Measurements from ENCODE around the gene HEATR1. TPM values are rescaled to one million over a fixed set of nuclear protein-coding genes. Genes with fewer than 3 reads are reported as not detected.

Gene HEATR1
- total RNA-seq, 1 experiment from 2014 or later = 43.0 TPM

DNA sequence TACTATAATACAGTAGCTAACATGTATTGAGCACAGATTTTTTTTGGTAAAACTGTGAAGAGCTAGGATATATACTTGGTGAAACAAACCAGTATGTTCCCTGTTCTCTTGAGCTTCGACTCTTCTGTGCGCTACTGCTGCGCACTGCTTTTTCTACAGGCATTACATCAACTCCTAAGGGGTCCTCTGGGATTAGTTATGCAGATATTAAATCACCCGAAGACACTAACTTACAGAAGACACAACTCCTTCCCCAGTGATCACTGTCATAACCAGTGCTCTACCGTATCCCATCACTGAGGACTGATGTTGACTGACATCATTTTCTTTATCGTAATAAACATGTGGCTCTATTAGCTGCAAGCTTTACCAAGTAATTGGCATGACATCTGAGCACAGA, 55.9 kb downstream of the HEATR1 start:
- ChIA-PET CTCF (interaction anchor here (0.6 kb wide), 1 partner anchor 267 kb away, joined by 3 read pairs; no protein-coding TSS in a partner anchor), POLR2A (ENCODE audit: unreplicated experiment) (no interaction called here)
- no peaks in the 10 kb centered on the region for H3K9me3 ChIP-seq (ENCODE audit: insufficient read depth, low read depth)
- H3K27ac ChIP-seq = no peak overlapping the region
- H3K4me3 ChIP-seq = no peak overlapping the region
- H2AFZ ChIP-seq = no peak overlapping the region
- H3K4me2 ChIP-seq = no peak overlapping the region
- no peaks in the 10 kb centered on the region for H3K9me2 ChIP-seq (ENCODE audit: insufficient read depth)
- no peak for TF ChIP-seq EZH2 (IDR thresholded peaks at IDR 0.05; ENCODE audit: low read depth)
- no peak for TF ChIP-seq CTCF (conservative IDR thresholded peaks at IDR 0.05)
- peaks cover 17% of the 10 kb centered on the region; the same call in 1 of the 2 replicates for H4K20me1 ChIP-seq (ENCODE audit: insufficient read depth)
- H3K4me1 ChIP-seq (replicated peaks; ENCODE audit: insufficient read depth) = no peaks in the 10 kb centered on the region
- H3K36me3 ChIP-seq (ENCODE audit: low read depth) = peaks cover 55% of the 10 kb centered on the region
- no peak for DNase-seq
- BruUV-seq (replicated peaks) = no TSS peak
- H3F3A ChIP-seq (ENCODE audit: insufficient read depth, low read depth) = peaks cover 53% of the 10 kb centered on the region
- H3K27me3 ChIP-seq (ENCODE audit: insufficient read depth, low read depth) = no peaks in the 10 kb centered on the region
- intact Hi-C loops (cut with micrococcal nuclease; ENCODE audit: unreplicated experiment) = loop anchor here (5.0 kb wide), 1 partner anchor 39 kb away; no protein-coding TSS in a partner anchor
- no peaks in the 10 kb centered on the region for H3K79me2 ChIP-seq (ENCODE audit: low read depth)

GRCh38 chr1:236545621-236546169, 58.6 kb downstream of the HEATR1 start:
- H3K79me2 ChIP-seq (ENCODE audit: low read depth) = no peaks in the 10 kb centered on the region
- H3K27me3 ChIP-seq (ENCODE audit: insufficient read depth, low read depth) = no peaks in the 10 kb centered on the region
- DNase-seq = no peak
- no peak overlapping the region for H2AFZ ChIP-seq
- H3K36me3 ChIP-seq (ENCODE audit: low read depth) = peaks cover 59% of the 10 kb centered on the region
- peaks cover 37% of the 10 kb centered on the region; the same call in 1 of the 2 replicates for H3F3A ChIP-seq (ENCODE audit: insufficient read depth, low read depth)
- intact Hi-C loops (cut with micrococcal nuclease; ENCODE audit: unreplicated experiment) = loop anchor here (5.0 kb wide), 1 partner anchor 42 kb away; no protein-coding TSS in a partner anchor
- H3K9me3 ChIP-seq (ENCODE audit: insufficient read depth, low read depth) = no peaks in the 10 kb centered on the region
- POLR2A ChIA-PET (ENCODE audit: unreplicated experiment) = no interaction called here
- H4K20me1 ChIP-seq (ENCODE audit: insufficient read depth) = peaks cover 9% of the 10 kb centered on the region; the same call in 1 of the 2 replicates
- H3K4me2 ChIP-seq = no peak overlapping the region
- no peak overlapping the region for H3K4me3 ChIP-seq
- H3K4me1 ChIP-seq (replicated peaks; ENCODE audit: insufficient read depth) = no peaks in the 10 kb centered on the region
- TF ChIP-seq CTCF (conservative IDR thresholded peaks at IDR 0.05) (no peak), EZH2 (IDR thresholded peaks at IDR 0.05; ENCODE audit: low read depth) (no peak)
- CTCF ChIA-PET = no interaction called here
- no peaks in the 10 kb centered on the region for H3K9me2 ChIP-seq (ENCODE audit: insufficient read depth)
- no peak overlapping the region for H3K27ac ChIP-seq
- BruUV-seq (replicated peaks) = no TSS peak

- Histone ChIP-seq H3K4me1 (replicated peaks; ENCODE audit: insufficient read depth) (no peaks in the 10 kb centered on the region), H3K79me2 (ENCODE audit: low read depth) (no peaks in the 10 kb centered on the region), H3K4me2 (no peak overlapping the region), H3K27me3 (ENCODE audit: insufficient read depth, low read depth) (no peaks in the 10 kb centered on the region), H2AFZ (no peak overlapping the region), H3K9me2 (ENCODE audit: insufficient read depth) (no peaks in the 10 kb centered on the region), H3K9me3 (ENCODE audit: insufficient read depth, low read depth) (no peaks in the 10 kb centered on the region), H3F3A (ENCODE audit: insufficient read depth, low read depth) (peaks cover 21% of the 10 kb centered on the region; the same call in 1 of the 2 replicates), H3K4me3 (no peak overlapping the region), H4K20me1 (ENCODE audit: insufficient read depth) (peaks cover 9% of the 10 kb centered on the region; the same call in 1 of the 2 replicates), H3K27ac (no peak overlapping the region), H3K36me3 (ENCODE audit: low read depth) (peaks cover 50% of the 10 kb centered on the region)
- TF ChIP-seq CTCF (conservative IDR thresholded peaks at IDR 0.05) (no peak), EZH2 (IDR thresholded peaks at IDR 0.05; ENCODE audit: low read depth) (no peak)
- POLR2A ChIA-PET (ENCODE audit: unreplicated experiment) = no interaction called here
- intact Hi-C loops (cut with micrococcal nuclease; ENCODE audit: unreplicated experiment) = no loop called here
- no TSS peak for BruUV-seq (replicated peaks)
- no peak for DNase-seq
- CTCF ChIA-PET = no interaction called here
These were observed 61.1 kb downstream of the HEATR1 start for GRCh38 chr1:236543065-236543669.
